HPDE6-E6E7 (cell line): ENCODE results near the gene CCDC197.

Experiments used
- DNase-seq: peaks from one replicate; pipeline ENCODE4 v3.0.0; 2011; ENCODE audit warnings: missing footprints; ENCODE audit errors: extremely low spot score

The CCDC197 gene

DNA sequence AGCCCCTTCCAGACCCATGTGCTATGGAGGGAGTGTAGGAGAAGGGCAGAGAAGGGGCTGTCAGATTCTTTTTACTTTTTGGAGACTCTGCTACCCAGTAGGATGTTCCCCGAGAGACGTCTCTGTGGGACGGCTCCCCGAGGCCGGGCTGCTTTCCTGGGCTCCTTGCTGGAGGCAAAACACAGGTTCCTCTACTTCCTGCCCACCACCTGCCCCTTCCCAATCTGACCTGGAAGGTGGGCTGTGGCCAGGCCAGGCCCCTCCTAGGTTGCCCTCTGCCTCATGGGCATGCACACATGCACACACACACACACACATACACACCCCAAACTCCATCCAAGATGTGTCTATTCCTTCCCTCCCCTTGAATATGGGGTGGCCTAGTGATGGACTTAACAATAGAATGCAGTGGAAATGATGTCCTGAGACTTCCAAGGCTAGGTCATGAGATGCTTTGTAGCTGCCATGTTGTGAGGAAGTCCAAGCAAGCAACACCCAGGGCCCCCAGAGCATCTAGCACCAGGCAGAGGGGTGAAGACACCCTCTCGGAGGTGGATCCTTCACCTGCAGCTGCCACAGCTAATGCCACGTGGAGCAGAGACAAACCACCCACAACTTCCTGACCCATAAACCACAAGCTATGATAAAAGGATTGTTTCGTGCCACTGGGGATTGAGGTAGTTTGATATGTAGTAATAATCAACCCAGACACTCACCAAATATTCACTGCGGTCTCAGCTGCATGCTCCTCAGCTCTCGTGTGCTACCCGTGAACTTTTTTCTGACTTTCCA is 19.1 kb upstream of the CCDC197 start:
- DNase-seq: no peak

DNA sequence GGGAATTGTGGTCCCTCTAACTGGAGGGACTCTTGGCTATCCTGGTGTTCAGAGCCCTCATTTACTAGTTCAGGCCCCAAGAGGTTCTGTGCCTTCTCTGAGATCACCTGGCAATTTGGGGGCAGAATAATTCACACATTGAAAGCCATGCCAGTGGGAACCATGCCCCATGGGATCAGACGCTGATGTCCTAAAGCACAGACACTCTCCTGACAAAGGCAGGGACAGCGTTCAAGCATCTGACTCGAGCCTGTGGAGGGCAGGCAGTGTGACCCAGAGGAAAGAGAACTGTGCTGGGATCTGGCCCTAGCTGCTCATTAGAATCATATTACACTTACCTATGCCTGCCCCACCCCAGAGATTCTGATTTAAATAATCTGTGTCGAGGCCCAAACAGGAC is 18.4 kb upstream of the CCDC197 start:
- DNase-seq: no peak

DNA sequence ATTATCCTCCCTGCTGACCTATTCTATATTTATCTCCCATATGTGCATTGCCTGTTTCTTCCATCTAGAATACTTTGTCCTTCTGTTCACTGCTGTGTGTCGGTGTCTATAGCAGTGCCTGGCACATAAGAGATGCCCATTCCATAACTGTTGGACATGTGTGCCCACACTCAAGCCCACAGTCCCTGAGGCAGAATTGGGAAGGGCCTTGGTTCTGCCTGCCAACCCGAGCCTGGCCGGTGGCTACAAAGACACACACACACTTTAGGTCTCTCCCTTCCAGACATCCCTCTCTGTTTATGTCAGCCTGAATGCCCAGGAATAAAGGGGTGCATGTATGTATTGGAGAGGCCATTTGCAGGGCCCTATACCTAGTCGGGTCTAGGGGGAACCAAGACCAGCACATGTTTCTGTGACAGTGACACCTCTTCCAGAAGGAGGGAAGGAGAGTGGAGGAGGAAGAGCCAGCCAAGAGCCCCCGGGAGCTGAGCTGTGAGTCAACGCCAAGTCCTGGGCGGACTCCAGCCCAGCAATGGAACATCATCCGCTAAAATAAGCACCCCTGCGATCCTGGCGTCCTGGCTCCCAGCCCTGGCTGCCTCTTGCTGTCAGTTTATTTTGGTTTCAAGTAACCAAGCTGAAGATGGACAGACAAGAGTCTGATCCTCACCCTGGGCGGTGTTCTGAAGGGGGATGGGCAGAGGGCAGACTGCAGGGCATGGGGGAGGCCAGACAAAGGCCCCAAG is 16.5 kb upstream of the CCDC197 start:
- no peak for DNase-seq

DNA sequence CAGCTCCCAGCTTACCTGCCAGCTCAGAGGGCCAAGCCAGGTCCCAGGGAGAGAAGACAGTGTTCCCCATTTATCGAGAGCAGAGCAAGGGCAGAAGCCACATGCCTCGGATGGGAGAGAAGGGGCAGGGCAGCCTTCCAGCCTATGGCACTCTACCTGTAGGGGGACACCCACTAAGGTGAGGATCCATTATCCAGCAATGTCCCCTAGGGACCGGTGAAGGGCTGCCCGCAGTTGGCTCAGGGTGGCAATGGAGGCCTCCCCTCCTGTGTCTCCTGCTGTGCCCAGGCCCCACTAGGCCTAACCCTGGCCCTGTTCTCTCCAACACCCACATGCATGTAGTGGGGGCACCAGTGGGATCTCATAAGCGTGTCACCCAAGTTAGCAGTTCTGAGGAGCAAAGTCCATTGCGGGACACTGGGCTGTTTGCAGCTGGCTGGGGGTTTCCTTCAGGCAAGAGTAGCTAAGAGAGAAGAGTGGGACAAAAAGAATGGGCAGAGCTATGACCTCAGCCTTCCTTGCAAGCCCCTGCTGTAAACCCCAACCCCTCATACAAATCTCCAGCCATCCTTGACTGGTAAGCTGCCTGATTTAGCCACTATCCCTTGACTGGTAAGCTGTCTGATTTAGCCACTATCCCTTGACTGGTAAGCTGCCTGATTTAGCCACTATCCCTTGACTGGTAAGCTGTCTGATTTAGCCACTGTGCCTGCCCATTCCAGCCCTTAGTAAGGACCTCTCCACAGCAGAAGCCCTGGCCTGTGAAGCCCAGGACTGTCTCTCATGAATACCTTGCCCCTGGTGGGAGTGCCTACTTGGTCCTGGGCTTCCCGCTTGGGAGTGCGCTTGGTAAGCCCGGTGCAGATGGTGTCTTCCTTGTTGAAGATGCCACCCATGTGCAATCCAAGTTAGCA is 15.5 kb upstream of the CCDC197 start:
- DNase-seq: no peak

DNA sequence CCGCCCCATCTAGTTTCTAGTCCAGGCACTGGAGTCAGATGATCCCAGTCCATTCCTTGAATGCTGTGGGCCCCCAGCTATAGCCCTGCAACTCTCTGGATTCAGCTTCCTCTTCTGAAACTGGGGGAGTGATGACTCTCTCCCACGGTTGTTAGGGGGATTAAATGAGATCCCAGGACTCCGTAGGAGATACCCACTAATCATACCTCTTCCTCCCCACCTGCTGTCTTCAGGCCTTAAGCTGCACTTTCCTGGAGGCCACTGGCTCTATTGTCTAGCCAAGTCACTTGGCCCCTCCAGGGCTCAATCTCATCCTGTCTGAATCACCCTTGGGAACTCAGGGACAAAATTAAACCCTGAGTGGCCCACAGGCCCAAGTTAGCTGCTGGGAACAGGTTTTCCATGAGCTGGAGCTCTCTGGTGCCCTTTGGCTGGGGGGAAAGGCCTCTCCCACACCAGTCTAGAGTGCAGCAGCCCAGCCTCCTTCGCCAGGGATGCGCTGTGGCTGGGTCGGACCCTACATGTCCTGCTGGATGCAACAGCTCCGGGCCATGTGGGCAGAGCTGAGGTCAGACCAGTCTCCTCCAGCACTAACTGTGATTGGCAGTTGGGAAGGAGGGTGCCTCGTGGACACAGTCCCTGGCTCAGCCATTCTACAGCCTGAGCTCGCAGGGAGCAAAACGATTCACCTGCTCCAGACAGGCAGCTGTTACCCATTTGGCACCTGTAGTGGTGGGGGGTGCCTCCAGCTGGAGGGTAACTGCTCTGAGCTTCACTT is 14.7 kb upstream of the CCDC197 start:
- no peak for DNase-seq

DNA sequence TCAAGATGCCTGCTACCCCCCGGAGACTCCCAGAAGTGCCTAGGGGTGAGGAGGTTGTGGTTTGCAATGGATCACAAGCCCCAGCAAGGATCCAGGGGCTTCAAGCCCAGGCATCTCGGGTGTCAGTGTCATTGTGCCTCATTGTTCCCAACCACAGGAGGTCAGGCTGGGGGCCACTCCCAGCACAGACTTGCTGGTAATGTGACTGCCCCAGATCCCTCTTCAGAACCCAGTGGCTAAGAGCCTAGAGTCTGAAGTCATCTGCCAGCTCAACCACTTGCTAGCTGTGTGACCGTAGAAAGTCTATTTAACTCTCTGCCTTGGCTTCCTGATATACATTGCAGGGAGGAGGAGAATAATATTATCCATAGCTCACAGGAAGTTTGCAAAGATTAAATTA is 13.0 kb upstream of the CCDC197 start:
- no peak for DNase-seq

DNA sequence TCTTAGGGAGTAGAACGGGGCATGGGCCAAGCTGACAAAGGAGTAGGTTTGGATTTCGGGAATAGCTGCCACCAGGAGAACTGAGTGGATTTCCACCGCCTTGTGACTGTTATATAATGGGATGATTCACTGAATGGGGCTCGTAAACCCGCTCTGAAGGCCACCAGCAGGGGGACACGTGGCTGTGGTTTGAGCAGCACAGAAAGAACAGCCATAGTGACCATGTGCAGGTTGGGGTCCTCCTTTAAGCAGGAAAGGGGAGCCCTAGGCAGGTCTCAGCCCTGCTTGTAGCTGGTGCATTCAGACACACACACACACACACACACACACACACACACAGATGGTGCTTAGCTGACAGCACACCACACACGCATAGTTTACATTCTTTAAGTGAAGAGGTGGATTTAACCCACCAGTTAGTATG is 12.1 kb upstream of the CCDC197 start:
- no peak for DNase-seq

DNA sequence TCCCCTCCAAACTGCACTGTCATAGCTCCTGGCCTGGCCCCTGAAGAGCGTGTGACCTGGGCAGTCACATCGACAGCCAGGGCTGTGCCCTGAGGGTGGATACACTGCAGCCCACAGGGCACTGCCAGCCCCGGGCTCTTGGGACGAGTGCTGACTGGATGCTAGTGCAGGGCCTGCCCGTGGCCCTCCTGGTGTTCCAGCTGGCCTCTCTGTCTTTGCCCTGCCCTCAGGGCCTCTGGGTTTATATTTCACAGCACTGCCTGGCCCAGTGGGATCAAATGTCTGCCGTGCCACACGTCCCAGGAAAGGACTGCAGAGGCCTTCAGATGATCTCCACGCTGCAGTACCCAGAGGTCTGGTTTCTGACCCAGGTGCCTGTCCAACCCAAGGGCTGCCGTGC is 10.1 kb upstream of the CCDC197 start:
- DNase-seq: no peak

DNA sequence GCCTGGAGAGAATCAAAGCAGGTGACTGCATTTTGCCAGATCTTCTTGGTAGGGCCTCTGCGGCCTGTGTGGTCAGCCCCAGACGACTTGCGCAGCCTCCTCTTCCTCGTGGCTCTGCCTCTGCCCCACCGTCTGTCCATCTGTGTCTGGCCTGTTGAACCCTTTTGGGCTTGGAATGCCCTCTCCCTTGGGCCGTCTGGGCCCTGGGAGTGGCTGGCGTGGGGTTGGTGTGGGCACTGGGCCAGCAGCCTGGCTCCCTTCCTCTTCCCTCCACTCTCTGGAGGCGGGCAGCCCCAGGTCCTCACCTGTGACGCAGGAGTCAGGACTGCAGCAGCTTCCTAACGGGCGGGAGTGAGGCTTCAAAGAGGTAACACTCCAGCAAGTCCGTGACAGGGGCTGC is 9.7 kb upstream of the CCDC197 start:
- DNase-seq: no peak

DNA sequence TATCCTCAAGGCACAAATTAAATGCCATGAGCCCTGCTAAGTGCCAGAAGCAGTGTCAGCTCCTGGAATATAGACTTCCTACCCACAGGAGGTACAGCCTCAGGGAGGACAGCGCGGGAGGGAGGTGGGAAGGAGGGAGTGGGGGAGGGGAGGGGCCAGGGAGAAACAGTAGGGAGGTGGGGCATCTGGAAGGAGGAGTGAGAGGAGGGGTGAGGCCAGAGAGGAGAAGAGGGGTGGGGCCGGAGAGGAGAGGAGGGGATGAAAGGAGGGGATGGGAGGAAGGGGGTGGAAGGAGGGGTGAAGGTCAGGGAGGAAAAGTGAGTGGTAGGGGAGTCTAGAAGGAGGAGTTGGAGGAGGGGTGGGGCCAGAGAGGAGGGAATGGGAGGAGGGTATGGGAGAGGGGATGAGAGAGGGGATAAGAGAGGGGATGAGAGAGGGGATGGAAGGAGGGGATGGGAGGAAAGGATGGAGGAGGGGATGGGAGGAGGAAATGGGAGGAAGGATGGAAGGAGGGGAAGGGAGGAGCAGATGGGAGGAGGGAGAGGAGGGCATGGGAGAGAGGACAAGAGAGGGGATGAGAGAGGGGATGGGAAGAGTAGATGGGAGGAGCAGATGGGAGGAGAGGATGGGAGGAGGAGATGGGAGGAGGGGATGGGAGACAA is 9.2 kb upstream of the CCDC197 start:
- no peak for DNase-seq

DNA sequence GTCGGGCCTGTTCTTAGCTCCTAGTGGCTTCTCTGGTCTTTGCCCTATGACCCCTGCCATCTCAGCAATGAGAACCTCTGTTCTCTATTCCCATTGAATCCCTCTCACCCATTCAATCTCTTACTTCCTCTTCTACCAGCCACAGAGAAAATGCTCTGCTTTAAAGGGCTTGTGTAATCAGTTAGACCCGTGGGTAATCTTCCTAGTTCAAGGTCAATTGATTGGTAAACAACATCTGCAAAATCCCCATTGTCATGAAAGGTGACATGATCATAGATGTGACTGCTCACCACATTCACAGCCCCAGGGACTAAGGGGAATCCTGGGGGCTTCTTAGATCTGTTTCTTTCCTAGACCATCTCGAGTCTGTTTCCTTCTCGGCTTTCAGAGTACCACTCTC is 7.2 kb upstream of the CCDC197 start:
- no peak for DNase-seq

DNA sequence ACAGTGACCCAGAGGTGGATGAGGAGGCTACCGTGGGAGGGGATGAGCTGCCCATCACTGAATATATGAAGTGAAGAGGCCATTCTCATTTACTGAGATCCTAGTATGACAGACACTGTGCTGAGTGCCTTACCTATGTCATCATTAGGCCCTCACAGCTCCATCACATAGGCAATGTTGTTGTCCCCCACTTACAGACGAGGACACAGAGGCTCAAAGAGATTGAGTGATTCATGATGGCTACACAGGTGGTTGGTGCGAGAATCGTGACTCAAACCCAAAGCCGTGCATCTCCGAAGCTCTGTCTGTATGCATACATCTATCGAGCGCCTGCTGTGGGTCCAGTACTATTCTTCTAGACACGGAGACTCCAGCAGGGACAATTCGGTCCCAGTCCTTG is 5.9 kb upstream of the CCDC197 start:
- no peak for DNase-seq

DNA sequence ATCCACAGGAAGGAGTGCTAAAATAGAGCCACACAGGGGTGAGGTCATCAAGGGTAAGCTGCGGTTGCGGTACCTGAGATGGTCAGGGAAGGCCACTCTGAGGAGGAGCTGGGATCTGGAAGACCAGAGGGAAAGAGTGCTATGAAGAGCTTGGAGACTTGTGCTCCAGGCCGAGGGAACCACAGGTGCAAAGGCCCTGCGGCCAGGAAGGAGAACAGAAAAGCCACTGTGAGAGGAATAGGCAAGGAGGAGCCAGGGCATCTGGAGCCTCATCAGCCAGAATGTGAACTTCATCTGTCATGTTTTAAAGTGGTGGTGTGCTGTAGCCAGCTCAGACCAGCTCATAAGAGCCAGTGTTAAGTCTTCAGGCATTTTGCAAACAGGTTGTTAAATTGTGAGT is 5.5 kb upstream of the CCDC197 start:
- no peak for DNase-seq

DNA sequence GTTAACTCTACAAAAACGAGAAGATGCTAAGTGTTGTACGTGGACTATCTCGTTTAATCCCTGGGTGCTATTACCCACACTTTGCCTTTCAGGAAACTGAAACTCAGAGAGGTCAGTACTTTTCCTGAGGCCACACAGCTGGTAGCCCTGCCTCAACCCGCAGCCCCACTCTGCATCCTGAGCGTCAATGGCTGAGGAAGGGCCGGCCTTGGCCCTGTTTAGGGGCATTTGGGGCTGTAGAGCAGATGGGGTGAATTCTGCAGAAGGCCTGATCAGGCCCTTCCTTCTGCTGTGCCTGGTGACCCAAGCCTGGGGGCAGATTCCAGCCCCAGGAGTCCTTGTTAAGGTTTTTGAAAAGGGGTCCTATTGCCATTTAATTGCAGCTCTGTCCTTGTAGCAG is 3.7 kb upstream of the CCDC197 start:
- no peak for DNase-seq

DNA sequence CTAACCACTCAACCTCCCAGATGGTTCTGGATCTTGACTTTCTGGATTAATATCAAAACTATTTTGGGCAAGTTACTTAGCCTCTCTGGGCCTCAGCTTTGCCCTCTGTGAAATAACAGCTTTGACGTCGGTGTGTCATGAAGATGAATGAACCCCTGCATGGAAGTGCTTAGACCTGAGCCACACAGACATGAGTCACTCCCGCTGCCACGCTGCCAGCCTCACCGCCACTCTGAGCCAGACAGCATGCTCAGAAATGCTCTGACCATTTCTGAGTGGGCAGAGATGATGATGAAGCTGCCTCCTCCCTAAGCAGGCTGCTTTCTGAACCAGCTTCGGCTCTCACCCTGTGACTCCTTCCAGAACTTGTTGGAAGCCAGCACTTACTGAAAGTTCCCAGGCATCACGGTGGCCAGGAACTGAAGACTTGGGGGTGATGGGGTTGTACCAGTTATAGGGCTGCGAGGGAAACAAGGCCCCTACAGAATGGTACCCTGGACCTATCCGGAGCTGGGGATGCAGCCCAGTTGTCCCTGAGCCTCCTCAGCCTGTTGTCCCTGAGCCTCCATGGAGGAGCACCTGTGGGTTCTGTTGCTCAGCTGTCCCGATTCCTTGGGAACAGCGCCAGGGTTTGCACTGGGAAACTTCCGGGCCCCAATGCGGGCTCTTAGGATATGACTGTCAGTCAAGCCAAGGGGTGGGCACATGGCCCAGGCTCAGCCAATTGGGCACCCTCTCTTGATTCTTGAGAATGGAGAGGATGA is 2.0 kb upstream of the CCDC197 start:
- peak; percentile 80 for DNase-seq

DNA sequence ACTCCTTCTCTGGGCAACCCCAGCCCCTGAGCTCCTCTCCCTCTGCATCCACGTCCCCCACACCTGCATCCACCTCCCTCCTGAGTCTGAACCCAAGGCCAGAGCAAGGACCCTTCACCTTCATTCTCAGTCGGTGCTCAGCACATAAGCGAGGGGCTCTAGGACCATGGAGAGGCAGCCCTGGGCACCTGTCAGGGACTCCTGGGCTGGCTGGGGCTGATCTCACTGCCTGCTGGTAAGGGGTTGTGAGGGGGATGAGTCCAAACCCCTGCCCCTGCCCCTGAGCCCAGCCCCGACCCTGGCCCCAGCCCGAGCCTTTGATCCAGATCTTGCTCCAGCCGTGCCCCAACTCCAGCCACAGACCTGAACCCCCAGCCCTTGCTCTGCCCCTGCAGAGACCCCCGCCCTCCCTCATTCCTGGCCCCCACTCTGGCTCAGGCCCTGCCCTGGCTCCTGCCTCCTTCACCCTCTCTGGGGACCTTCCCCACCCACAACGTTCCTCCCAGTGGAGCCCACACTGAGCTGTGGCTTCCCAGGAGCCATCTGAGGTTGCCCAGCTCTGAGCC is 888 bp upstream of the CCDC197 start:
- no peak for DNase-seq

DNA sequence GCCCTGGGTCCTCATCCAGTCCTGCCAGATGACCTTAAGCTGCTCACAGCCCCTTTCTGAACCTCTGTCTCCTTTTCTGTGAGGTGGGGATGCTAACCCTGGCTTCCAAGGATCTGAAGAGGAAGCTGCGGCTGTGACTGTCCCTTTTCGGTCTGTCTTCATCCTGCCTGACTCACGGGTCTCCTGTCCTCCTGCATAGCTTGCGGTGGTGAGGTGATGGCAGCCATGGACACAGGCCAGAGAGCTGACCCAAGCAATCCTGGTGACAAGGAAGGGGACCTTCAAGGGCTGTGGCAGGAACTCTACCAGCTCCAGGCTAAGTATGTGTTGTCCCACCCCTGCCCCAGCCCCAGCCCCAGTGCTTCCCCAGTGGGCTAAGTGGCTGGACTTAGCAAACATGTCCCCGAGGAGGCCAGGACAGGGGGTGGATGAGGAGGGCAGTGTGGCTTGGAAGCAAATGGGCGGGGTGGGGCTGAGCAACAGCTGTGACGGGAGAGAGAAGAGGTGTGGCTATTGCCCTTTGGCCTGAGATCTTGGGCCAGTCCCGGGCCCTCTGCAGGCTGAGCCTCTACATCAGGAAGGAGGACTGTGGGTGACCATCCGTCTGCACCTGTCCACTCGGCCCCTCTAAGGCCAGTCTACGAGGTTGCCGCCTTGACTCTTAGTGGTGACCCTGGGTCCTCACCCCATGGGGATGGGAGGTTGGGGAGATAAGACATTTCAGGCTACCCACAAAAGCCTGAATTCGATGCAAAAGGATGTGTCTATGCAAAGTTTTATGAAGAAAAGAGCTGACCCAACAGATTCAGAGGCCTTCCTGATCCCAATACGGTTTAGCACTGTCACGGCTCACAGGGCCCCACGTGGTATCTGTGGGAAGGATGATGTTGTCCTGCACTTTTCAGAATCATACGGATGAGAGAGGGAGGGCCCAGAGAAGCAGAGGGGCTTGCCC is 1.1 kb downstream of the CCDC197 start:
- no peak for DNase-seq

DNA sequence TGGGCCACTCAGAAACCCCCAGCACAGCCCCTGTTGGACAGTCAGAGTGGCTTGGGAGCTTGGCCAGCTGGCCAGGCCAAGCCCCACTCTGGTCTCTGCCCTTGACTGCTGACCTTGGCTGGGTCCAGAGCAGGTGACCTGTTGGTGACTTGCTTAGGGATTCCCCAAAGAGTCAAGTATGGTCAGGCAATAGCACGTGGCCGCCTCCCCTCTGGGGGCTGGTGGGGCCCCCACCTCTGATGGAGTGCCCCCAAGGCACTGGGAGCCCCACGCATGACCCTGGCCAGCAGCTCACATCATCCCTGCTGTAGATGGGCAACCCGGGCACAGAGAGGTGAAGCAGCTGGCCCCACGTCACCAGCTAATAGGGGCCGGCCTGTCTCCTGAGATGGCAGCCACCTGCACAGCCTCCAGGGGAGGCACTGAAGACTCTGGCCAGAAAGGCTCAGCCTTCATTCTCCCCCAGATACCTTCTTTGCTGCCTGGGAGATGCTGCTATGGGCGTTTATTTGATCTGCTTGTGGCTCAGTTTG is 1.8 kb downstream of the CCDC197 start:
- no peak for DNase-seq
